ENCODE measurements around the gene PDE1C. TPM values are rescaled to one million over a fixed set of nuclear protein-coding genes. Genes with fewer than 3 reads are reported as not detected.

The PDE1C gene
- total RNA-seq (2012; rRNA removed) = 53.3 and 61.5 TPM in 2 replicates
- polyA plus RNA-seq (2012; rRNA removed) = 10.9 and 14.2 TPM in 2 replicates
- 3.6 and 4.6 TPM in 2 replicates for polyA plus RNA-seq (2012; cell fraction: cytosol; rRNA removed)
- 10.3 and 32.7 TPM in 2 replicates for polyA plus RNA-seq (2012; cell fraction: nucleus; rRNA removed; ENCODE audit: low replicate concordance)
- percentile 75 among the genes with signal in this experiment for Bru-seq, nascent RNA
- percentile 53 among the genes with signal in this experiment for BruChase-seq, experiment 1, labeled RNA remaining after a 6-hour chase
- percentile 64 among the genes with signal in this experiment for BruChase-seq, experiment 2, labeled RNA remaining after a 2-hour chase
- long read RNA-seq, transcript PDE1C-205 (18 exons, 2,952 nt) = minor isoform, 7 of 38 reads
- long read RNA-seq, transcript PDE1C-202 (17 exons, 2,420 nt) = major isoform, 12 of 38 reads
- long read RNA-seq, partial matches to known transcripts = 7 of 38 reads
- long read RNA-seq, other reads (novel, unspliced or antisense) = 12 of 38 reads

DNA sequence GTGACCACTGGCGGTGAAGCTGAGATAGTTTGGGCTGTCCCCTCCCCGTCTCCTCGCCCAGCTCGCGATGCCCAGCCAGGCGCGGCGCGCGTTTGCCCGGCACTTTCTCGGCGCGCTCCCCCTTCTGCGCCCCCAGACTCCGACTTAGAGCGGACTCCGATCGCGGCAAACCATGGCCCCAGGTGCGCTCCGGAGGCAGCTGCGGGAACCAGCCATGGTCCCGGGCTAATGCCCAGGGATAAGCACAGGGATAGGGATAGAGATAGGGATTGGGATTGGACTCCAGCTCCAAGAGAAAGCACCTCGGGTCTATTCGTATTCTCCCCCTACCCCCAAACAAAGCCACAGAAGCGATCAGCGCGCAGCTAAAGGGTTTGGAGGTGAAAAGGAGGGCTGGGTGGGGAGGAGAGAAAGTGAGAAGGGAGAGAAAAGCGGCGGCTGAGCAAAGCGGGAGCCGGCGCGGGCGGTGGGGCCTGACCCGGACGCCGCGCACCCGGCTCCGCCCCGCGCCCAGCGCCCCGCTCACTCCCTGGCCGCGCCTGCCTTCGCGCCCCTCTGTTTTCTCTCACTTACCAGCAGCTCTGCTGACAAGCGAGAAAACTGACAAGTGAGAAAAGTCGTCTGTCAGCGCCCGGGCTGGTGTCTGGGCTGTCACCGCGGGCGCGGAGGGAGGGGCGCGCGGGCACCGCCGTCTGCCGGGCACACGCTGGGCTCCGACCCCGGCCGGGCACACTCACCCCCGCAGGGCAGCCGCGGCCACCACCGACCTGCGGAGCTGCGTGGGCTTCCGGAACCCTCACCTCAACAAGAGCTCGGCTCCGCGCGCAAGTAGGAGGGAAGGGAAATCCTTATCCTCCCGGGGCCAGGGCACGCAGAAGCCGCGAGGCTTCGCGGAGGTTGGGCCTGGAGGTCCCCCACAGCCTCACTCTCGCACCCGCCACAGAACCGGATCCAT is at the start of gene PDE1C:
Gene PDE1C (minus strand): TSS at position 2 of the 955 bp plus-strand sequence.
- H3K27ac ChIP-seq (ENCODE audit: insufficient read depth, low read length) = peak within 1 kb of the TSS; percentile 49
- DNase-seq = peak; percentile 19
- intact Hi-C loops (cut with micrococcal nuclease) = loop anchor here (1.0 to 5.0 kb wide), 4 partner anchors 38 to 326 kb away; no protein-coding TSS in a partner anchor

More for the DNA sequence above, at the start of gene PDE1C:
- Histone ChIP-seq H2AK5ac (ENCODE audit: low read depth, low read length) (peak within 1 kb of the TSS; percentile 51; the same call in 1 of the 2 replicates), H3K14ac (replicated peaks; ENCODE audit: low read depth, low read length) (peak within 1 kb of the TSS; percentile 91), H3K18ac (ENCODE audit: low read depth, low read length) (peak within 1 kb of the TSS; percentile 93), H3K4me3 (ENCODE audit: insufficient read depth, low read depth, low read length) (peak within 1 kb of the TSS; percentile 91), H4K20me1 (ENCODE audit: insufficient read depth, low read length) (no peaks in the 10 kb centered on the region), H3K79me1 (ENCODE audit: low read depth in 1 of 2, low read length in 2 of 2) (peaks cover 10 to 26% of the 10 kb centered on the region in 2 experiments; a peak in 3 of 4 replicates), H3K56ac (ENCODE audit: extremely low read depth, insufficient read depth, low read length) (peak within 1 kb of the TSS; percentile 75), H3K9ac (ENCODE audit: low read depth, low read length) (peak within 1 kb of the TSS; percentile 87), H3K9me3 (ENCODE audit: control insufficient read depth, insufficient read depth, low read length) (no peaks in the 10 kb centered on the region), H2AK9ac (replicated peaks; ENCODE audit: low read depth, low read length, poor library complexity) (peak within 1 kb of the TSS; percentile 68), H2BK120ac (ENCODE audit: low read depth, low read length) (peak within 1 kb of the TSS; percentile 92), H3K4me2 (ENCODE audit: low read depth, low read length) (peak within 1 kb of the TSS; percentile 99), H2BK5ac (ENCODE audit: low read depth, low read length, poor library complexity, severe bottlenecking) (peak within 1 kb of the TSS; percentile 61), H2BK15ac (ENCODE audit: low read depth, low read length) (peak within 1 kb of the TSS; percentile 89; the same call in 2 of the 3 replicates), H3K4ac (ENCODE audit: low read depth, low read length) (peak within 1 kb of the TSS; percentile 86), H2BK20ac (ENCODE audit: low read depth, low read length) (peak within 1 kb of the TSS; percentile 84), H4K91ac (ENCODE audit: insufficient read depth, low read depth, low read length) (peak within 1 kb of the TSS; percentile 93), H3K27me3 (ENCODE audit: control insufficient read depth, insufficient read depth, low read length) (no peaks in the 10 kb centered on the region), H3K23ac (ENCODE audit: low read depth, low read length) (peak within 1 kb of the TSS; percentile 96), H4K5ac (ENCODE audit: low read depth, low read length) (peak within 1 kb of the TSS; percentile 97), H3K36me3 (ENCODE audit: control insufficient read depth, insufficient read depth, low read length) (no peaks in the 10 kb centered on the region; the same call in 1 of the 2 replicates), H3K4me1 (ENCODE audit: control insufficient read depth, insufficient read depth, low read length) (peaks cover 5% of the 10 kb centered on the region; the same call in 1 of the 2 replicates), H2AFZ (replicated peaks; ENCODE audit: low read length, poor library complexity) (peak within 1 kb of the TSS; percentile 89), H3K9me1 (ENCODE audit: insufficient read depth, low read length) (no peaks in the 10 kb centered on the region), H4K8ac (ENCODE audit: low read depth in 2 of 2, low read length in 2 of 2) (peak within 1 kb of the TSS; percentile 43 to 87)
- TF ChIP-seq MAZ (IDR thresholded peaks at IDR 0.05; ENCODE audit: borderline replicate concordance, low read depth, low read length) (peak; percentile 28; the same call in 1 of the 2 replicates), SMC3 (IDR thresholded peaks at IDR 0.05; ENCODE audit: low read depth, low read length) (no peak)
- POLR2A ChIA-PET (ENCODE audit: unreplicated experiment) = no interaction called here
- peak; percentile 76 for ATAC-seq (ENCODE audit: low read depth)
- TSS peak; percentile 80 for BruUV-seq (replicated peaks)
- CTCF ChIA-PET = interaction anchor here (0.6 to 0.9 kb wide), 2 partner anchors 10 to 70 kb away, joined by 3 to 4 read pairs; no protein-coding TSS in a partner anchor
- in situ Hi-C loops (cut with MboI; ENCODE audit: low sequenced_read_pairs) = no loop called here
- WGBS, 2 experiments (ENCODE audit: extremely low coverage in 2 of 2, insufficient read length in 1 of 2) = 0% methylated on average over 3 of the region's 88 CpGs; no CpG with 5 or more reads in 1 of the 2 experiments
- dilution Hi-C loops (cut with HindIII; ENCODE audit: low sequenced_read_pairs, unreplicated experiment) = no loop called here

All from IMR-90 (cell line).